ENCODE results near the gene PILRB.
"Not testable (repeated sequence)": the region's sequence is repeated elsewhere in the genome, so short reads cannot be mapped to it uniquely, and the experiment has no call there.

PILRB gene

GRCh38 chr7:100349757-100350156 lies 8.2 kb upstream of the PILRB start:
- no peak overlapping the region for H3K4me3 ChIP-seq (ENCODE audit: low read length)
- no peak for TF ChIP-seq ZNF274 (IDR thresholded peaks at IDR 0.05; ENCODE audit: low read depth, low read length)

DNA sequence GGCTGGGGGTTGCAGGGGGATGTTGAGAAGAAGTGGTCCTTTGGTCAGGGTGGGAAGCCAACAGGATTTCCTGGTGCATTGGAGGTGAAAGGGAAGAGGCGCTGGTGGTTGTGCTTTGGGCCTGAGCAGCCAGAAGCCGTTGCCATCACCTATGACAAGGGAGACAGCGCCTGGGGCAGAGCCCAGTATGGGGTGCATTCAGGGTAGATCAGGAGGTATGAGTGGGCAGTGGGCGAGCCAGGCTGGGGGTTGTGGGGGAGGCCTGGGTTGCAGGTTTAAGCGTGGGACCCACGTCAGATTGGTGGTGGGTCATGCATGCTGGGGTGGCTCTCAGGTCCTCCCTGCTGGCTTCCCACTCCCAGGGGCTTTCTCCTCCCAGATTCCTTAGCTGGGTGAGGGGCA lies 6.3 kb upstream of the PILRB start:
- TF ChIP-seq ZNF274 (IDR thresholded peaks at IDR 0.05; ENCODE audit: low read depth, low read length), result no peak
- no peak overlapping the region for H3K4me3 ChIP-seq (ENCODE audit: low read length)

DNA sequence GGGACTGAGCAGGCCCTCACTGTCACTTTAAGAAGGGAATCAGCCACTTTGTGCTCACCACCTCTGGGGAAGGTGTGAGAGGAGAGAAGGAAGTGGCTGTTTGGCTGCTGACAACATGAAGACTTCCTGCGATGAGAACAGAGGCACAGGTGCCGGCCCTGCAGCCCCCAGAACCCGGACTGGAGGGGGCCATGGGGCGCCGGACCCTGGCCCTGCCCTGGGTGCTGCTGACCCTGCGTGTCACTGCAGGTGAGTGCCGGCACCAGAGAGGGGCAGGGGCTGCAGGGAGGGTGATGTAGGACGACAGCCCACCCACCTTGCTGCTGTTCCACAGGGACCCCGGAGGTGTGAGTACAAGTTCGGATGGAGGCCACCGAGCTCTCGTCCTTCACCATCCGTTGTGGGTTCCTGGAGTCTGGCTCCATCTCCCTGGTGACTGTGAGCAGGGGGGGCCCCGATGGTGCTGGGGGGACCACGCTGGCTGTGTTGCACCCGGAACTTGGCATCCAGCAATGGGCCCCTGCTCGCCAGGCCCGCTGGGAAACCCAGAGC lies 5.6 kb upstream of the PILRB start:
- not testable (repeated sequence) for H3K4me3 ChIP-seq (ENCODE audit: low read length)

DNA sequence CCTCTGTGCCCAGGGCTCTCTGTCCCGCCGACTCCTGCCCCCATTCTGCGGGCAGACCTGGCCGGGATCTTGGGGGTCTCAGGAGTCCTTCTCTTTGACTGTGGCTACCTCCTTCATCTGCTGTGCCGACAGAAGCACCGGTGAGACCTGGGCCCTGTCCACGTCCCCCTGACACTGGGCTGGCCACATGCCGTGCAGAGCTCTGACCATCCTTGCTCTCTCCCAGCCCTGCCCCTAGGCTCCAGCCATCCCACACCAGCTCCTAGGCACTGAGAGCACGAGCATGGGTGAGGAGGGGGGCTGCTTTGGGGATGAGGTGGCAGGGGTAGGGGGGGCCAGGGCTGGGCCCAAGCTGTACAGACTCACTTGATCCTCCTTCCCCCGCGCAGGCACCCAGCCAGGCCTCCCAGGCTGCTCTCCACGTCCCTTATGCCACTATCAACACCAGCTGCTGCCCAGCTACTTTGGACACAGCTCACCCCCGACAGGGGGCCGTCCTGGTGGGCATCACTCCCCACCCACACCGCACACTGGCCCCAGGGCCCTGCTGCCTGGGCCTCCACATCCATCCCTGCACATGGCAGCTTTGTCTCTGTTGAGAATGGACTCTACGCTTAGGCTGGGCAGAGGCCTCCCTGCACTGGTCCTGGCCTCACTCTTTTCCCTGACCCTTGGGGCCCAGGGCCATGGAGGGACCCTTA lies 4.8 kb upstream of the PILRB start:
- no peak for TF ChIP-seq ZNF274 (IDR thresholded peaks at IDR 0.05; ENCODE audit: low read depth, low read length)
- no peak overlapping the region for H3K4me3 ChIP-seq (ENCODE audit: low read length)

GRCh38 chr7:100353685-100354330 lies 4.1 kb upstream of the PILRB start:
- no peak for TF ChIP-seq ZNF274 (IDR thresholded peaks at IDR 0.05; ENCODE audit: low read depth, low read length)

DNA sequence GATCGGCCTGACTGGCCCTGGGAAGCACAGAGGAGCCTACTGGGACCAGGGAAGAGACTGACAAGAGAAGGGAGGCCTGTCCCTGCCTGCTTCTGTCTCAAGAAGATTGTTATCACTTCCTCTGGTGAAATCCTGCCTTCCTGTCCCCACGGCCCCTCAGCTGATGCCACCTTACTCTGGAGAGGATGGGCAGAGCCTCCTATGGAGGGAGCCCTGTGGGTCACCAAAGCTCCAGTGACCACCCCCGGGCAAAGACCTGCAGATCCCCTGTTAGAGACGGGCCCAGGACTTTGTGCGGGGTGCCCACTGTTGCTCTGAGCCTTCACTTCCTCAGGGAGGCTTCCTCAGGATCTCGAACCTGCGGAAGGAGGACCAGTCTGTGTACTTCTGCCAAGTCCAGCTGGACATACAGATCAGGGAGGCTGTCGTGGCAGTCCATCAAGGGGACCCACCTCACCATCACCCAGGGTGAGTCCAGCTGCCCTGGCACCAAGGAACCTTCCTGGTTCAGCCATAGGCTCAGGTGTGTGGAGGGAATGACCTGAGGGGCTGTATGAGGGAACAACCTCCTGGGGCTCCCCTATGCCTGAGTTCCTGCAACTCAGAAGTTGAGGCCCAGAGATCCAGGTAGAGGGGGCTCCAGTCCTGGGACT lies 1.4 kb upstream of the PILRB start:
- no peak for TF ChIP-seq ZNF274 (IDR thresholded peaks at IDR 0.05; ENCODE audit: low read depth, low read length)
- no peak overlapping the region for H3K4me3 ChIP-seq (ENCODE audit: low read length)

More at GRCh38 chr7:100353685-100354330, 4.1 kb upstream of the PILRB start:
- no peak overlapping the region for H3K4me3 ChIP-seq (ENCODE audit: low read length)

GRCh38 chr7:100357131-100357561 lies 771 bp upstream of the PILRB start:
- no peak overlapping the region for H3K4me3 ChIP-seq (ENCODE audit: low read length)
- TF ChIP-seq ZNF274 (IDR thresholded peaks at IDR 0.05; ENCODE audit: low read depth, low read length), result no peak

DNA sequence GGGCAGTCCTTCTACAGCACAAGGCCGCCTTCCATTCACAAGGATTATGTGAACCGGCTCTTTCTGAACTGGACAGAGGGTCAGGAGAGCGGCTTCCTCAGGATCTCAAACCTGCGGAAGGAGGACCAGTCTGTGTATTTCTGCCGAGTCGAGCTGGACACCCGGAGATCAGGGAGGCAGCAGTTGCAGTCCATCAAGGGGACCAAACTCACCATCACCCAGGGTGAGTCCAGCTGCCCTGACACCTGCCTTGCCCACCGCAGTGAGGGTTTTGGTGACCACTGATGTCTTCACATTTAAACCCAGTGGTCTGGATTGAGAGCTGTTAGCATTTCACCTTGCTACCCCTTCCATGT lies 918 bp downstream of the PILRB start:
- no peak for TF ChIP-seq ZNF274 (IDR thresholded peaks at IDR 0.05; ENCODE audit: low read depth, low read length)

GRCh38 chr7:100360135-100360854 lies 2.4 kb downstream of the PILRB start:
- TF ChIP-seq ZNF274 (IDR thresholded peaks at IDR 0.05; ENCODE audit: low read depth, low read length), result no peak
- no peak overlapping the region for H3K4me3 ChIP-seq (ENCODE audit: low read length)

More for the DNA sequence above, 918 bp downstream of the PILRB start:
- H3K4me3 ChIP-seq (ENCODE audit: low read length), result no peak overlapping the region

DNA sequence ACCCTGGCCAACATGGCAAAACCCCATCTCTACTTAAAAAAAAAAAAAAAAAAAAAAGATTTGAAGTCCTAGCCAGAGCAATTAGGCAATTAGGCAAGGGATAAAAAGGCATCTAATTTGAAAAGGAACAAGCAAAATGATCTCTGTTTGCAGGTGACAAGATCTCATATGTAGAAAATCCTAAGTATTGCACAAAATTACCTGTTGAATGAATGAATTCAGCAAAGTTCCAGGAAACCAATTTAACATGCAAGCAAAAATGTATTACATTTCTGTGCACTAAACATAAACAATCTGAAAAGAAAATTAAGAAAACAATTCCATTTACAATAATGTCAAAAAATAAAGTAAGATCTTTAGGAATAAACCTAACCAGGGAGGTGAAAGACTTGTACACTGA lies 5.2 kb downstream of the PILRB start:
- no peak for TF ChIP-seq ZNF274 (IDR thresholded peaks at IDR 0.05; ENCODE audit: low read depth, low read length)

GRCh38 chr7:100363797-100364196 lies 5.9 kb downstream of the PILRB start:
- H3K4me3 ChIP-seq (ENCODE audit: low read length), result not testable (repeated sequence)

More for the DNA sequence above, 5.2 kb downstream of the PILRB start:
- no peak overlapping the region for H3K4me3 ChIP-seq (ENCODE audit: low read length)

GRCh38 chr7:100364480-100364879 lies 6.6 kb downstream of the PILRB start:
- no peak for TF ChIP-seq ZNF274 (IDR thresholded peaks at IDR 0.05; ENCODE audit: low read depth, low read length)
- no peak overlapping the region for H3K4me3 ChIP-seq (ENCODE audit: low read length)

DNA sequence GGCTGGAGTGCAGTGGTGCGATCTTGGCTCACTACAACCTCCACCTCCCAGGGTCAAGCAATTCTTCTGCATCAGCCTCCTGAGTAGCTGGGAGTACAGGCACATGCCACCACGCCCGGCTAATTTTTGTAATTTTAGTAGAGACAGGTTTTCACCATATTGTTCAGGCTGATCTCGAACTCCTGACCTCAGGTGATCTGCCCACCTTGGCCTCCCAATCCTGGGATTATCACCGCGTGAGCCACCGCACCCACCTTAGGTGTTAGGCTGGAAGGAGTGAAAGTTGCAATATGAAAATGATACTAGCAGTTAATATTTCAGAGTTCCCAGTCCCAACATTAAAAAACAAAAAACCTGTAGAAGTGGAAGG lies 8.1 kb downstream of the PILRB start:
- peak overlapping the region; percentile 5; the same call in 1 of the 2 replicates for H3K4me3 ChIP-seq (ENCODE audit: low read length)

Measured in GM08714 (cell line).